GM18499 (cell line): ENCODE data around the gene GPR17.
A peak's percentile ranks its signal among the peaks of the same experiment; 100 is the strongest.

Source experiments
- ATAC-seq: cut with Tn5 transposase; IDR thresholded peaks from one replicate; pipeline ENCODE4 v1.9.1; 2021; ENCODE audit warnings: moderate number of reproducible peaks; ENCODE audit not compliant: insufficient read depth, unreplicated experiment

Gene GPR17

DNA sequence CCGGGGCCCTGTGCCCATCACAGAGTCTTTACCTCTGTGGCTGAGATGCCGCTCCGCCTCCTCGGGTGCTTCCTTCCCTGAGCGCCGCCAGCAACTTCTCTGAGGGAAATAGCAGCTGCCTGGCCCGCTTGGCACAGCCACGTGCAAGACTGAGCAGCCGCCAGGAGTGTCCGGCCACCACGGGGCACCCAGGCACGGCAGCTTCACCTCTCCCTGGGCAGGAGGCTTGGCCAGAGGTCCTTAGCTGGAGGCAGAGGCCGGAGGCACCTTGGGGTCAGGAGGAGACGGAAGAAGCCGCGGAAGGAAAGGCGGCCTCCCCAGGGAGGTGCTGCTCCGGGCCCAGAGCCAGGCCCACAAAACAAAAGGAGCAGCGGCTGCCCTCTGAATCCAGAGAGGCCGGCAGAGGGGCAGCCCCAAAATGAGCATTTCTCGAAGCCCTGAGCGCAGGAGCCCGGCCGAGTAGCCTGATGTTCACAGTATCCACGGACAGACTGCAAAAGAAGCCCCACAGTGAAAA, 35.4 kb downstream of the GPR17 start:
- ATAC-seq: no peak

DNA sequence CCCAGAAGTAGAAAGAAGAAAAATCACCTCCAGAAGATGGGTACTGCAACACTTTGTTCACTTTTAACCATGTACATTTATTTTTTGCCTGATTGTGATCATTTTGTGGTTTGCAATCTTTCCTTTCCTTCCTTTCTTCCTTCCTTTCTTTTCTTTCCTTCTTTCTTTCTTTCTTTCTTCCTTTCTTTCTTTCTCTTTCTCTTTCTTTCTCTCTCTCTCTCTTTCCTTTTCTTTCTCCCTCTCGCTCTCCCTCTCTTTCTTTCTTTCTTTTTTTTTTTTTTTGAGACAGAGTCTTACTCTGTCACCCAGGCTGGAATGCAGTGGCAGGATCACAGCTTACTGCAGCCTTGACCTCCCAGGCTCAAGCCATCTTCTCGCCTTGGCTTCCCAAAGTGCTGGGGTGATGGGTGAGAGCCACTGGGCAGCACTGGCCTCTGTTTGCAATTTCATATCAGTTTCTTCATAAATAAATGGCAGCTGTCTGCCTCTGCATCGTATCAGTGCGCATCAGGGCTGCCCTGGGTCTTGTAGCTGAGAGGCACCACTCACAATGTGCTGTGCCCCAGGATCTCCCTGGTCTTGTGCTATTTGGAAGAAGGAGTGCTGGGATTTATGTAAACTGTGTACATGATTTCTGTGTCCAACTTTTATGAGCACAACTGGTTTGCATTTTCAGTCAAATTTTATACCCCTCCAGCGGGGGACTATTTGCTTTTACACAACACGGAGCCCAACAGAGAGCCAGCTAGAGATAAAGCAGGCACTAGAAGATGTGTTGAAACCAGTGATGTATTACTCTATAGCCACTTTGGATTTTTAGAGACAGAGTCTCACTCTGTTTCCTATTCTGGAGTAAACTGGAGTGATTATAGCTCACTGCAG, 36.3 kb downstream of the GPR17 start:
- no peak for ATAC-seq

DNA sequence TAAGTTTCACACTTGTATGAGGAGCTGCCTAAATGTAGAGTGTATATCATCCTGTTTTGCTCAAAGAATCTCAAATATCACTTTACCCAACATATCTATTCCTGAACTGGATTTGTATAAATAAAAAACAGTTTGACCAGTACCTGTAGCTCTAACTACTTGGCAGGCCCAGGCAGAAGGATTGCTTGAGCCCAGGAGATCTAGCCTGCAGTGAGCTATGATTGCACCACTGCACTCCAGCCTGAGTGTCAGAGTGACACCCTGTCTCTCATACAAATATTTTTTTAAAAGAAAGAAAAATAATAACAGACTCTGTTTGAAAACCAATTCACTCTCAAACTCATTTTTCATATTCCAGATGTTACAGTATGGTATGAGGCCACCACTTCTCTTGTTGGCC, 37.1 kb downstream of the GPR17 start:
- no peak for ATAC-seq

GRCh38 chr2:127683757-127684156, 37.8 kb downstream of the GPR17 start:
- no peak for ATAC-seq

- no peak for ATAC-seq
Measured at GRCh38 chr2:127685410-127686080, 39.6 kb downstream of the GPR17 start.

DNA sequence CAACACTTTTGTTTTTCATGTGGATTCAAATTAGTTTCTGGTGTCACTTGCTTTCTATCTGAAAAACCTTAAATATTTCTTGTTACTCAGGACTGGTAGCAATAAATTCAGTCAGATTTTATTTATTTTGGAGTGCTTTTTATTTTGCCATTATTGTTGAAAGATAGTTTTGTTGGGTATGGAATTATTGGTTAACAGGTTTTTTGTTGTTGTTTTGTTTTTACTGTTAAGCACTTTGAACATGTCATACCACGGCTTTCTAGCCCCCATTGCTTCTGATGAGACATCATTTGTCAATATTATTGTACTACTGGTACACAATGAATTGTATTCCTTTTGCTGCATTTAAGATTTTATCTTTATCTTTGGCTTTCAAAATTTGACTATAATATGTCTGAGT, 42.5 kb downstream of the GPR17 start:
- no peak for ATAC-seq

- ATAC-seq: no peak
Measured at GRCh38 chr2:127690696-127691095, 44.7 kb downstream of the GPR17 start.

DNA sequence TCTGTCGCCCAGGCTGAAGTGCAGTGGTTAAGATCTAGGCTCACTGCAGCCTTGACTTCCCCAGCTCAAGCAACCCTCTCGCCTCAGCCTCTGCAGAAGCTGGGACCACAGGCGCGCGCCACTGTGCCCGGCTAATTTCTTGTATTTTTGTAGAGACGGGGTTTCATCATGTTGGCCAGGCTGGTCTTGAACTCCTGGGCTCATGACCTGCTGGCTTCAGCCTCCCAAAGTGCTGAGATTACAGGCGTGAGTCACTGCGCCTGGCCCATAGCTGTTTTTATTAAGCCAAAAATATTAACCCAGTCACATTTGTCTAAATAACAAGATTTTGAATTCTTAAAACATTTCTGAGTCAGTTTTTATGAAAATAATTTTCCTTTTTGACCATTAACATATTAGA, 49.0 kb downstream of the GPR17 start:
- ATAC-seq: no peak

- ATAC-seq: no peak
Measured at GRCh38 chr2:127695491-127696472, 49.8 kb downstream of the GPR17 start.

- no peak for ATAC-seq
Measured at GRCh38 chr2:127697482-127698180, 51.7 kb downstream of the GPR17 start.

GRCh38 chr2:127698553-127699355, 52.8 kb downstream of the GPR17 start:
- no peak for ATAC-seq

- ATAC-seq: peak; percentile 47
Measured at GRCh38 chr2:127700527-127701192, 54.7 kb downstream of the GPR17 start.

DNA sequence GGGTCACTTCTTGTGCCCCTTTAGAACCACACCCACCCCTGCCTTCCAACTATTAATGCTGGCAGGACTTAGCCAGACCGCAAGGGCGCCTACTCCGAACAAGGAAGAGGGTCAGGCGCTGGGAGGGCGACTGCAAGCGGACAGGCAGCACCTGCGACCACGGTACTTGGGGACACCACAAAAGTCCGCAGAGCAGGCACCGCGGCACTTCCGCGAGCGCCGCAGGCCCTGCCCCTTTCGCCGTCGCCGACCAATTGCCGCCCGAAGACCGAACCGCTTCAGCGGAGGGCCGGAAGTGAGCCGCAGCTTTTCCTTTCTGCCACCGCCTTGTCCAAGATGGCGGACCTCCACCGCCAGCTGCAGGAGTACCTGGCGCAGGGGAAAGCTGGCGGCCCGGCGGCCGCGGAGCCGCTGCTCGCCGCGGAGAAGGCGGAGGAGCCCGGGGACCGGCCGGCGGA, 55.3 kb downstream of the GPR17 start, which contains the start of gene SFT2D3:
SFT2D3 (plus strand) TSS at position 305 of the 458 bp plus-strand sequence; CDS start at position 337, 32 bp downstream.
- peak; percentile 48 for ATAC-seq

DNA sequence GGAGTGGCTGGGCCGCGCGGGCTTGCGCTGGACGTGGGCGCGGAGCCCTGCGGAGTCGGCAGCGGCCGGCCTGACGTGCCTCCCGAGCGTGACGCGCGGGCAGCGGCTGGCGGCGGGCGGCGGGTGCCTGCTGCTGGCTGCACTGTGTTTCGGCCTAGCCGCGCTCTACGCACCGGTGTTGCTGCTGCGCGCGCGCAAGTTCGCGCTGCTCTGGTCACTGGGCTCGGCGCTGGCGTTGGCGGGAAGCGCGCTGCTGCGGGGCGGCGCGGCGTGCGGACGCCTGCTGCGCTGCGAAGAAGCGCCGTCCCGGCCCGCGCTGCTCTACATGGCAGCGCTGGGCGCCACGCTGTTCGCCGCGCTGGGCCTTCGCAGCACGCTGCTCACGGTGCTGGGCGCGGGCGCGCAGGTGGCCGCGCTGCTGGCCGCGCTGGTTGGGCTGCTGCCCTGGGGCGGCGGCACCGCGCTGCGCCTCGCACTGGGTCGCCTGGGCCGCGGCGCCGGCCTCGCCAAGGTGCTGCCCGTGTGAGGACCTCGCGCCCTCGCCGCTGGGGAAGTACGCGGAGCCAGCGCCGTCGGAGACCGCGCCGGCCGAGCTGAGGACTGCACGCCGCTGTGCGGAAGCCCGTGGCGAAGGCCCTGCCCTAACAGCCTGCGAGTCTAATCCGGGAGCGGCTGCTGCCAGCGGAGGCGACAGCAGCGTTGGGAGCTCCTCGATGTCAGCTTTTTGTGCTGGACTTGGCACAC, 55.9 kb downstream of the GPR17 start:
- peak; percentile 19 for ATAC-seq
